GM23338 (cell line): ENCODE measurements around the gene CEP68. TPM values are rescaled to one million over a fixed set of nuclear protein-coding genes. Genes with fewer than 3 reads are reported as not detected.

Experiments used
- ATAC-seq: fragments of 200-7000 bp; cut with Tn5 transposase; 3 replicates; pipeline ENCODE4 v1.9.1; 2020
- DNase-seq: peaks from one replicate; pipeline ENCODE4 v3.0.0-alpha.2; 2015; ENCODE audit warnings: low spot score
- H2AFZ ChIP-seq: fragments of 200-600 bp; sonication (generic); 2 replicates; pipeline ENCODE4 v1.8.0; 2016; ENCODE audit warnings: antibody characterized with exemption, mild to moderate bottlenecking, moderate library complexity
- H3F3A ChIP-seq: fragments of 200-600 bp; sonication (generic); replicated peaks from 2 replicates; pipeline ENCODE4 v1.8.0; 2017; ENCODE audit warnings: antibody characterized with exemption, mixed run types, low read depth
- H3K27ac ChIP-seq: fragments of 200-600 bp; sonication (generic); 2 replicates; pipeline ENCODE4 v1.6.1; 2016; ENCODE audit warnings: low read depth
- H3K27me3 ChIP-seq: fragments of 200-600 bp; sonication (generic); 2 replicates; pipeline ENCODE4 v1.8.0; 2016; ENCODE audit warnings: mild to moderate bottlenecking, mixed run types, moderate library complexity; ENCODE audit not compliant: insufficient read depth
- H3K36me3 ChIP-seq: fragments of 200-600 bp; sonication (generic); 2 replicates; pipeline ENCODE4 v1.8.0; 2016; ENCODE audit warnings: mild to moderate bottlenecking; ENCODE audit not compliant: insufficient read depth
- H3K4me1 ChIP-seq: fragments of 200-600 bp; sonication (generic); 2 replicates; pipeline ENCODE4 v1.8.0; 2016; ENCODE audit warnings: mild to moderate bottlenecking, moderate library complexity; ENCODE audit not compliant: insufficient read depth
- H3K4me2 ChIP-seq: fragments of 200-600 bp; sonication (generic); 2 replicates; pipeline ENCODE4 v1.7.1; 2017; ENCODE audit warnings: mixed run types
- H3K4me3 ChIP-seq: fragments of 200-600 bp; sonication (generic); 2 replicates; pipeline ENCODE4 v1.6.1; 2016; ENCODE audit warnings: mixed run types
- H3K79me2 ChIP-seq: fragments of 200-600 bp; sonication (generic); replicated peaks from 2 replicates; pipeline ENCODE4 v1.8.0; 2017; ENCODE audit warnings: mild to moderate bottlenecking; ENCODE audit not compliant: insufficient read depth
- H3K9me2 ChIP-seq: fragments of 200-600 bp; sonication (generic); 2 replicates; pipeline ENCODE4 v1.8.0; 2017; ENCODE audit not compliant: insufficient read depth
- H4K20me1 ChIP-seq: fragments of 200-600 bp; sonication (generic); replicated peaks from 2 replicates; pipeline ENCODE4 v1.8.0; 2017; ENCODE audit warnings: mild to moderate bottlenecking; ENCODE audit not compliant: insufficient read depth
- H3K27ac Mint-ChIP-seq: 2 replicates; pipeline ENCODE4 v1.8.0; 2020; ENCODE audit warnings: inconsistent platforms, mild to moderate bottlenecking, moderate library complexity, mixed read lengths
- H3K27me3 Mint-ChIP-seq: 3 replicates; pipeline ENCODE4 v1.8.0; 2022; ENCODE audit warnings: low read depth, mild to moderate bottlenecking, moderate library complexity, mixed read lengths, inconsistent platforms; ENCODE audit not compliant: insufficient read depth, poor library complexity
- H3K36me3 Mint-ChIP-seq: 3 replicates; pipeline ENCODE4 v1.8.0; 2021; ENCODE audit warnings: low read depth, mild to moderate bottlenecking, inconsistent platforms, moderate library complexity, mixed read lengths
- H3K4me1 Mint-ChIP-seq: 3 replicates; pipeline ENCODE4 v1.8.0; 2020; ENCODE audit warnings: mild to moderate bottlenecking, inconsistent platforms, mixed read lengths
- H3K4me3 Mint-ChIP-seq: 3 replicates; pipeline ENCODE4 v1.8.0; 2021; ENCODE audit warnings: moderate library complexity, mild to moderate bottlenecking, inconsistent platforms, mixed read lengths
- H3K9me3 Mint-ChIP-seq: 3 replicates; pipeline ENCODE4 v1.8.0; 2020; ENCODE audit warnings: moderate library complexity, mild to moderate bottlenecking, inconsistent platforms, mixed read lengths
- CREB1 ChIP-seq: fragments of 250-450 bp; sonication (Bioruptor Pico); IDR thresholded peaks from 2 replicates; pipeline ENCODE4 v1.5.0; 2020; ENCODE audit warnings: low read depth, mild to moderate bottlenecking, moderate library complexity
- CTCF ChIP-seq, 2 experiments: fragments of 200-600 bp in 1 of 2; sonication (generic) in 1 of 2; conservative IDR thresholded peaks; 2 replicates each; pipeline versions ENCODE4 v1.5.1 to v1.6.1; 2016 to 2017; ENCODE audit warnings: antibody characterized with exemption in 2 of 2, low read depth in 2 of 2, mild to moderate bottlenecking in 2 of 2, moderate library complexity in 1 of 2
- ETS1 ChIP-seq: IDR thresholded peaks from 2 replicates; pipeline ENCODE4 v1.6.1; 2016; ENCODE audit warnings: antibody characterized with exemption
- EZH2phosphoT487 ChIP-seq: fragments of 200-600 bp; sonication (generic); IDR thresholded peaks from one replicate; pipeline ENCODE4 v1.8.1; 2018; ENCODE audit warnings: antibody characterized with exemption; ENCODE audit not compliant: unreplicated experiment
- JUNB ChIP-seq: IDR thresholded peaks from one replicate; pipeline ENCODE4 v1.6.1; 2016; ENCODE audit warnings: antibody characterized with exemption; ENCODE audit not compliant: unreplicated experiment
- POLR2AphosphoS5 ChIP-seq: IDR thresholded peaks from 2 replicates; pipeline ENCODE4 v1.6.1; 2016; ENCODE audit warnings: antibody characterized with exemption, low read depth
- REST ChIP-seq: IDR thresholded peaks from one replicate; pipeline ENCODE4 v1.6.1; 2018; ENCODE audit warnings: antibody characterized with exemption; ENCODE audit not compliant: unreplicated experiment
- ZNF331 ChIP-seq: fragments of 250-450 bp; sonication (Bioruptor Pico); IDR thresholded peaks from 2 replicates; pipeline ENCODE4 v1.5.0; 2020; ENCODE audit warnings: low read depth, mild to moderate bottlenecking, moderate library complexity
- polyA plus RNA-seq: library from polyadenylated mRNA; unstranded; fragments of >200 nt; fragmentation: Nextera tagmentation; extraction: Ambion mirVana; gene quantifications from 2 replicates; pipeline ENCODE4 v1.2.1, GENCODE V29; 2016
- total RNA-seq: library from RNA; depleted of rRNA; stranded (reverse); fragments of >200 nt; shearing (Covaris generic); gene quantifications from 2 replicates; pipeline ENCODE4 v1.2.3, GENCODE V29; 2014

CEP68 gene
- total and polyA plus RNA-seq, 2 experiments from 2014 or later = 13.0 to 24.4 TPM

- ATAC-seq = no peak
- H2AFZ ChIP-seq = no peak overlapping the region
- Mint-ChIP-seq H3K27ac (no peak overlapping the region), H3K4me3 (no peak overlapping the region), H3K9me3 (peaks cover 24% of the 10 kb centered on the region), H3K36me3 (peaks cover 68% of the 10 kb centered on the region), H3K4me1 (peaks cover 12% of the 10 kb centered on the region), H3K27me3 (peaks cover 1% of the 10 kb centered on the region)
- H3K79me2 ChIP-seq = no peaks in the 10 kb centered on the region
- H3K27me3 ChIP-seq = no peaks in the 10 kb centered on the region
- H3K36me3 ChIP-seq = peaks cover 21% of the 10 kb centered on the region
- DNase-seq = no peak
- peaks cover 5% of the 10 kb centered on the region; the same call in 1 of the 2 replicates for H3K4me1 ChIP-seq
- no peak overlapping the region for H3K4me2 ChIP-seq
- no peaks in the 10 kb centered on the region for H3F3A ChIP-seq
- no peaks in the 10 kb centered on the region; the same call in 1 of the 2 replicates for H4K20me1 ChIP-seq
- 0 out of 2 replicates have a peak, but pooled peaks cover 2% of the 10 kb centered on the region for H3K9me2 ChIP-seq
- TF ChIP-seq EZH2phosphoT487 = no peak
- no peak overlapping the region for H3K4me3 ChIP-seq
- H3K27ac ChIP-seq = no peak overlapping the region
Observed at GRCh38 chr2:65043001-65043400, 13.2 kb upstream of the CEP68 start.

GRCh38 chr2:65044097-65044735 lies 12.0 kb upstream of the CEP68 start:
- Histone ChIP-seq H3K27me3 (no peaks in the 10 kb centered on the region), H3F3A (no peaks in the 10 kb centered on the region), H3K4me3 (no peak overlapping the region), H3K36me3 (peaks cover 25% of the 10 kb centered on the region), H3K4me2 (no peak overlapping the region), H2AFZ (no peak overlapping the region), H3K79me2 (no peaks in the 10 kb centered on the region), H4K20me1 (no peaks in the 10 kb centered on the region; the same call in 1 of the 2 replicates), H3K9me2 (0 out of 2 replicates have a peak, but pooled peaks cover 3% of the 10 kb centered on the region), H3K4me1 (peaks cover 12% of the 10 kb centered on the region; the same call in 1 of the 2 replicates), H3K27ac (no peak overlapping the region)
- Mint-ChIP-seq H3K27ac (no peak overlapping the region), H3K9me3 (peaks cover 36% of the 10 kb centered on the region), H3K36me3 (peaks cover 71% of the 10 kb centered on the region), H3K27me3 (peaks cover 10% of the 10 kb centered on the region), H3K4me1 (peaks cover 16% of the 10 kb centered on the region), H3K4me3 (no peak overlapping the region)
- DNase-seq = no peak
- ATAC-seq = no peak
- TF ChIP-seq ETS1 = no peak
- no peak for TF ChIP-seq ZNF331 (CRISPR knock-in tag)
- TF ChIP-seq POLR2AphosphoS5 = no peak
- TF ChIP-seq CTCF (conservative IDR thresholded peaks at IDR 0.05; ENCODE audit: low read depth in 2 of 2) = no peak
- TF ChIP-seq CREB1 (CRISPR knock-in tag) = no peak
- TF ChIP-seq JUNB = no peak
- TF ChIP-seq EZH2phosphoT487 = no peak
- no peak for TF ChIP-seq REST
